IMR-90 (cell line): ENCODE data around the gene OGFOD2. TPM values are rescaled to one million over a fixed set of nuclear protein-coding genes. Genes with fewer than 3 reads are reported as not detected.

Experiments
- ATAC-seq: fragments of 200-7000 bp; cut with Tn5 transposase; 2 replicates; pipeline ENCODE4 v1.9.1; 2020; ENCODE audit warnings: low read depth, mild to moderate bottlenecking, moderate library complexity
- BruUV-seq: library from RNA; stranded (reverse); fragments of 400-500 nt; replicated peaks from 2 replicates; lab custom pipeline; 2021; lab: Mats Ljungman, UMichigan
- CTCF ChIA-PET: fragments of 300-600 bp; formaldehyde crosslinking; extraction: SDS; loops from one replicate; lab custom pipeline; 2021; ENCODE audit warnings: antibody characterized with exemption; lab: Yijun Ruan, JAX
- POLR2A ChIA-PET: fragments of 300-600 bp; sonication (Branson Sonifier 250); formaldehyde crosslinking; loops from one replicate; lab custom pipeline; 2022; ENCODE audit warnings: antibody characterized with exemption; ENCODE audit not compliant: unreplicated experiment; lab: Charles Lee
- DNase-seq: peaks from one replicate; pipeline ENCODE4 v3.0.0; 2013
- H2AFZ ChIP-seq: replicated peaks from 2 replicates; pipeline ENCODE3; 2013; ENCODE audit warnings: low read length, mild to moderate bottlenecking; ENCODE audit not compliant: poor library complexity
- H2AK5ac ChIP-seq: 2 replicates; pipeline ENCODE4 v1.6.1; 2013; ENCODE audit warnings: low read depth, low read length, inconsistent platforms
- H2AK9ac ChIP-seq: replicated peaks from 2 replicates; pipeline ENCODE3; 2013; ENCODE audit warnings: mild to moderate bottlenecking, low read depth, low read length, moderate library complexity; ENCODE audit not compliant: poor library complexity
- H2BK120ac ChIP-seq: 2 replicates; pipeline ENCODE4 v1.6.1; 2013; ENCODE audit warnings: low read depth, low read length, inconsistent platforms
- H2BK15ac ChIP-seq: 3 replicates; pipeline ENCODE4 v1.6.1; 2013; ENCODE audit warnings: low read depth, low read length, inconsistent platforms
- H2BK20ac ChIP-seq: 2 replicates; pipeline ENCODE4 v1.6.1; 2013; ENCODE audit warnings: low read depth, mild to moderate bottlenecking, inconsistent platforms, low read length, moderate library complexity
- H2BK5ac ChIP-seq: 2 replicates; pipeline ENCODE4 v1.6.1; 2013; ENCODE audit warnings: mild to moderate bottlenecking, low read depth, low read length, inconsistent platforms; ENCODE audit not compliant: poor library complexity, severe bottlenecking
- H3K14ac ChIP-seq: replicated peaks from 2 replicates; pipeline ENCODE4 v1.6.1; 2013; ENCODE audit warnings: low read depth, low read length, inconsistent platforms
- H3K18ac ChIP-seq: 2 replicates; pipeline ENCODE4 v1.6.1; 2013; ENCODE audit warnings: low read depth, low read length, control low read depth
- H3K23ac ChIP-seq: 2 replicates; pipeline ENCODE4 v1.6.1; 2013; ENCODE audit warnings: low read depth, low read length, inconsistent platforms
- H3K27ac ChIP-seq: 2 replicates; pipeline ENCODE4 v1.5.1; 2013; ENCODE audit warnings: mild to moderate bottlenecking, control low read depth, low read length; ENCODE audit not compliant: insufficient read depth
- H3K27me3 ChIP-seq: 2 replicates; pipeline ENCODE4 v1.6.1; 2013; ENCODE audit warnings: low read length; ENCODE audit not compliant: control insufficient read depth, insufficient read depth
- H3K36me3 ChIP-seq: 2 replicates; pipeline ENCODE4 v1.6.1; 2013; ENCODE audit warnings: low read length, mixed read lengths; ENCODE audit not compliant: control insufficient read depth, insufficient read depth
- H3K4ac ChIP-seq: 2 replicates; pipeline ENCODE4 v1.6.1; 2013; ENCODE audit warnings: low read depth, low read length, inconsistent platforms
- H3K4me1 ChIP-seq: 2 replicates; pipeline ENCODE4 v1.6.1; 2013; ENCODE audit warnings: low read length, mixed read lengths; ENCODE audit not compliant: control insufficient read depth, insufficient read depth
- H3K4me2 ChIP-seq: 2 replicates; pipeline ENCODE4 v1.6.1; 2013; ENCODE audit warnings: low read depth, mild to moderate bottlenecking, control low read depth, low read length, moderate library complexity
- H3K4me3 ChIP-seq: 2 replicates; pipeline ENCODE4 v1.5.1; 2013; ENCODE audit warnings: low read depth, mild to moderate bottlenecking, control low read depth, low read length, moderate library complexity; ENCODE audit not compliant: insufficient read depth
- H3K56ac ChIP-seq: 2 replicates; pipeline ENCODE4 v1.6.1; 2013; ENCODE audit warnings: low read length, inconsistent platforms; ENCODE audit not compliant: insufficient read depth; ENCODE audit errors: extremely low read depth
- H3K79me1 ChIP-seq, 2 experiments: 2 replicates each; pipeline ENCODE4 v1.6.1; 2013; ENCODE audit warnings: low read length in 2 of 2, inconsistent platforms in 1 of 2, low read depth in 1 of 2
- H3K9ac ChIP-seq: 2 replicates; pipeline ENCODE4 v1.6.1; 2013; ENCODE audit warnings: low read depth, low read length, control low read depth
- H3K9me1 ChIP-seq: 2 replicates; pipeline ENCODE4 v1.6.1; 2013; ENCODE audit warnings: low read length, inconsistent platforms; ENCODE audit not compliant: insufficient read depth
- H3K9me3 ChIP-seq: 2 replicates; pipeline ENCODE4 v1.6.1; 2013; ENCODE audit warnings: low read length; ENCODE audit not compliant: control insufficient read depth, insufficient read depth
- H4K20me1 ChIP-seq: 2 replicates; pipeline ENCODE4 v1.6.1; 2013; ENCODE audit warnings: low read length, inconsistent platforms; ENCODE audit not compliant: insufficient read depth
- H4K5ac ChIP-seq: 2 replicates; pipeline ENCODE4 v1.6.1; 2013; ENCODE audit warnings: mild to moderate bottlenecking, low read depth, low read length, control low read depth
- H4K8ac ChIP-seq, 2 experiments: 2 replicates each; pipeline ENCODE4 v1.6.1; 2013; ENCODE audit warnings: low read depth in 2 of 2, low read length in 2 of 2, control low read depth in 1 of 2, inconsistent platforms in 1 of 2
- H4K91ac ChIP-seq: 2 replicates; pipeline ENCODE4 v1.6.1; 2013; ENCODE audit warnings: low read depth, low read length, inconsistent platforms; ENCODE audit not compliant: insufficient read depth
- CHD1 ChIP-seq: IDR thresholded peaks from 2 replicates; pipeline ENCODE4 v1.6.1; 2012; ENCODE audit warnings: low read depth, low read length, improper control_type of control experiment
- FOS ChIP-seq: fragments of 150-350 bp; IDR thresholded peaks from 2 replicates; pipeline ENCODE4 v1.6.1; 2016; ENCODE audit warnings: low read depth, low read length
- MAFK ChIP-seq: IDR thresholded peaks from 2 replicates; pipeline ENCODE4 v1.6.1; 2012; ENCODE audit warnings: low read depth, low read length, improper control_type of control experiment
- MAZ ChIP-seq: IDR thresholded peaks from 2 replicates; pipeline ENCODE4 v1.6.1; 2012; ENCODE audit warnings: low read depth, mild to moderate bottlenecking, low read length, improper control_type of control experiment, moderate library complexity, borderline replicate concordance
- NFE2L2 ChIP-seq: fragments of 150-350 bp; IDR thresholded peaks from 2 replicates; pipeline ENCODE4 v1.6.1; 2016; ENCODE audit warnings: low read depth, mild to moderate bottlenecking, low read length
- POLR2A ChIP-seq: IDR thresholded peaks from 2 replicates; pipeline ENCODE4 v1.6.1; 2012; ENCODE audit warnings: mild to moderate bottlenecking, low read depth, low read length
- RFX5 ChIP-seq: IDR thresholded peaks from 2 replicates; pipeline ENCODE4 v1.8.0; 2012; ENCODE audit warnings: low read depth, mild to moderate bottlenecking, low read length, moderate library complexity
- SMC3 ChIP-seq: fragments of 150-350 bp; IDR thresholded peaks from 2 replicates; pipeline ENCODE4 v1.6.1; 2016; ENCODE audit warnings: low read depth, mild to moderate bottlenecking, antibody characterized with exemption, low read length, moderate library complexity
- WGBS, 2 experiments: methylation state at CpG; one replicate each; pipeline versions ENCODE4 v1.1.5 to v1.1.7; 2013; ENCODE audit warnings: missing lambda C conversion rate in 2 of 2; ENCODE audit not compliant: insufficient read length in 1 of 2; ENCODE audit errors: extremely low coverage in 2 of 2; 5-methylcytosine and 5-hydroxymethylcytosine counted together
- dilution Hi-C: fragments of 300-500 bp; cut with HindIII; formaldehyde crosslinking; loops from one replicate; pipeline ENCODE4 v1.14.3; 2018; ENCODE audit warnings: low sequenced_read_pairs; ENCODE audit not compliant: unreplicated experiment
- in situ Hi-C: fragments of 300-500 bp; cut with MboI; formaldehyde crosslinking; loops from 3 replicates; pipeline ENCODE4 v1.14.3; 2019; ENCODE audit warnings: low sequenced_read_pairs, inconsistent platforms, mixed read lengths
- intact Hi-C: fragments of 100-400 bp; cut with micrococcal nuclease; formaldehyde crosslinking; loops from 2 replicates; pipeline ENCODE4 v1.10.0; 2022
- polyA plus RNA-seq, 3 experiments: library from polyadenylated mRNA; depleted of rRNA; stranded (reverse); fragments of >200 nt; gene quantifications; 2 replicates each; pipeline ENCODE4 v1.2.3, GENCODE V29; 2012; ENCODE audit warnings: low replicate concordance in 1 of 3
- total RNA-seq: library from RNA; depleted of rRNA; stranded (reverse); fragments of >200 nt; gene quantifications from 2 replicates; pipeline ENCODE4 v1.2.3, GENCODE V29; 2012
- TF ChIP-seq, protein P1 (sequence below): fragments of 150-350 bp; IDR thresholded peaks from 2 replicates; pipeline ENCODE4 v1.6.1; 2016; ENCODE audit warnings: low read depth, mild to moderate bottlenecking, low read length, moderate library complexity, borderline replicate concordance
- TF ChIP-seq, protein P2 (sequence below): fragments of 150-350 bp; IDR thresholded peaks from 2 replicates; pipeline ENCODE4 v1.6.1; 2017; ENCODE audit warnings: mild to moderate bottlenecking, antibody characterized with exemption, low read length, low read depth
- TF ChIP-seq, protein P3 (sequence below): conservative IDR thresholded peaks from 2 replicates; pipeline ENCODE4 v1.5.1; 2012; ENCODE audit warnings: mild to moderate bottlenecking, low read depth, low read length, improper control_type of control experiment

OGFOD2 gene
- total and polyA plus RNA-seq, 2 of the 4 experiments (the other 2 are of a cell fraction): 4.3 to 18.2 TPM

DNA sequence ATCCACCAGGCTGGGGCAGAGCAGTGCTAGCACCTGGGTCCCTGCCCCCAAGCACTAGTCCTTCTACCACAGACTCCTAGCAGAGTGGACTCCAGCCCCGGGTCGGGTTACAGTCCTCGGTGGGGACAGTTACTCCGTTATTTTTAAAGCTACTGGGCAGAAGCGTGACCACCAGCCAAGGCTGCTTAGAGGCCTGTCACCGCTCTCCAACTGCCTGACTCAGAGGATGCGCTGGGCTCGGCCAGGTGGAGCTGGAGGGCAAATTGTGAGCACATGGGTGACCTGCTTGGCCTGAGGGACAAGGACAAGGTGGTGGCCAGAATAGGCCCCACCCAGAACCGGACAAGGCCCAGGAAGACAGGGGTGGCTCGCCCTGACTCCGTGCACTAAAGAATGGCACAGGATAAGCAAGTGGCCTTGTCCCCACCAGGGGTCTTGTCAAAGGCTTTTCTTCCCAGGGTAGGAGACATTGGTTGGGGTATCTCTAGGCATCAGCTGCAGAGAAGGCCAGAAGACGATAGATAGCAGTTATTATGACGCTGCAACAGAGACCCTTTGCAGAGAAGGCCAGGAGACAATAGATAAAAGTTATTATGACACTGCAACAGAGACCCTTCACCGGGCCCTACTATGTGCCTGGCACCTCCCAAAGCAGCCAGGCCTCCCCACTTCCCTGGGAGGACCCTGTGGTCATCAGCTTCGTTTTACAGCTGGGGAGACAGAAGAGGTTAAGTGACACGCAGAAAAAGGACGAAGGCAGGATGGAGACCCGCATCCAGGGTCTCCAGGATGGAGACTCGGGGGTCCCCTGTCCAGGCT lies 10.4 kb upstream of the OGFOD2 start (continued):
- no peak for TF ChIP-seq MAFK
- no peak for TF ChIP-seq RFX5

DNA sequence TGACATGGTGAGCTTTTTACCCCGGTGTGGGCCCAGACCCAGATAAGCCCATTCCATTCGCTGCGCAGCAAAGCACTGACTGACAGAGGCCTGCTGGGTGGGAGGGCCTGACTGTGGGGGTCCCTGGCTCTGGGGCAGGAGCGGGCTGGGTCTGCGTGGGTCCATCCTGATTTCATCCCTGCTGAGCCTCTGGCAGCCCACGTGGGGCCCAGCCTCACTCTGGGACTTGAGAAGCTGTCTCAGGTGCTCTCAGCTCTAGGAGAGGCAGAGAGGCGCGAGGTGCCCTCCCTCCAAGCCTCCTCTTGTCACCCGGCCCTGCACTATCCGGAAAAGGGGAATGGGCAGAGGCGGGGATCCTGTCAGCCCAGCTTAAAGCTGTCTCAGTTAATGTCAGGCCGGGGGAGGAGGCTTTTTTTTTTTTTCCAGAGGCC lies 9.7 kb upstream of the OGFOD2 start:
- Histone ChIP-seq H3K9me3 (no peaks in the 10 kb centered on the region), H2AFZ (peak overlapping the region; percentile 67), H2AK5ac (no peak overlapping the region), H3K4me1 (peaks cover 8% of the 10 kb centered on the region), H2BK15ac (no peak overlapping the region), H4K91ac (no peak overlapping the region), H4K8ac (no peak overlapping the region; a peak in 1 of 4 replicates), H3K27ac (no peak overlapping the region), H2BK120ac (no peak overlapping the region), H3K4ac (0 out of 2 replicates have a peak overlapping the region, but pooled peaks have one; percentile 5), H4K20me1 (peaks cover 4% of the 10 kb centered on the region), H3K79me1 (peaks cover 0 to 25% of the 10 kb centered on the region in 2 experiments; a peak in 2 of 4 replicates), H2BK5ac (no peak overlapping the region), H4K5ac (no peak overlapping the region), H3K18ac (no peak overlapping the region), H2BK20ac (no peak overlapping the region), H2AK9ac (peak overlapping the region; percentile 96), H3K36me3 (no peaks in the 10 kb centered on the region), H3K9me1 (no peaks in the 10 kb centered on the region; the same call in 1 of the 2 replicates), H3K4me3 (no peak overlapping the region; the same call in 1 of the 2 replicates), H3K27me3 (no peaks in the 10 kb centered on the region), H3K4me2 (peak overlapping the region; percentile 91; the same call in 1 of the 2 replicates), H3K9ac (peak overlapping the region; percentile 32; the same call in 1 of the 2 replicates), H3K14ac (0 out of 2 replicates have a peak overlapping the region, but pooled peaks have one; percentile 65), H3K56ac (no peak overlapping the region), H3K23ac (0 out of 2 replicates have a peak overlapping the region, but pooled peaks have one; percentile 31)
- ChIA-PET POLR2A (no interaction called here), CTCF (no interaction called here)
- no TSS peak for BruUV-seq
- in situ Hi-C loops: loop anchor here (5.0 to 25.0 kb wide), 2 partner anchors 267 to 328 kb away; partner anchors contain the start of genes MPHOSPH9 and MTRFR
- ATAC-seq (no peak), DNase-seq (no peak)
- 67% methylated on average over 3 of the region's 12 CpGs; no CpG with 5 or more reads in 1 of the 2 experiments for WGBS, 2 experiments
- intact Hi-C loops: no loop called here
- dilution Hi-C loops: no loop called here
- TF ChIP-seq MAZ (no peak), CHD1 (no peak), SMC3 (no peak), NFE2L2 (no peak), RFX5 (no peak), POLR2A (no peak), FOS (no peak)
- TF ChIP-seq, protein P1, sequence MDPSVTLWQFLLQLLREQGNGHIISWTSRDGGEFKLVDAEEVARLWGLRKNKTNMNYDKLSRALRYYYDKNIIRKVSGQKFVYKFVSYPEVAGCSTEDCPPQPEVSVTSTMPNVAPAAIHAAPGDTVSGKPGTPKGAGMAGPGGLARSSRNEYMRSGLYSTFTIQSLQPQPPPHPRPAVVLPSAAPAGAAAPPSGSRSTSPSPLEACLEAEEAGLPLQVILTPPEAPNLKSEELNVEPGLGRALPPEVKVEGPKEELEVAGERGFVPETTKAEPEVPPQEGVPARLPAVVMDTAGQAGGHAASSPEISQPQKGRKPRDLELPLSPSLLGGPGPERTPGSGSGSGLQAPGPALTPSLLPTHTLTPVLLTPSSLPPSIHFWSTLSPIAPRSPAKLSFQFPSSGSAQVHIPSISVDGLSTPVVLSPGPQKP: no peak
- TF ChIP-seq, protein P2, sequence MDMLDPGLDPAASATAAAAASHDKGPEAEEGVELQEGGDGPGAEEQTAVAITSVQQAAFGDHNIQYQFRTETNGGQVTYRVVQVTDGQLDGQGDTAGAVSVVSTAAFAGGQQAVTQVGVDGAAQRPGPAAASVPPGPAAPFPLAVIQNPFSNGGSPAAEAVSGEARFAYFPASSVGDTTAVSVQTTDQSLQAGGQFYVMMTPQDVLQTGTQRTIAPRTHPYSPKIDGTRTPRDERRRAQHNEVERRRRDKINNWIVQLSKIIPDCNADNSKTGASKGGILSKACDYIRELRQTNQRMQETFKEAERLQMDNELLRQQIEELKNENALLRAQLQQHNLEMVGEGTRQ: no peak
- TF ChIP-seq, protein P3, sequence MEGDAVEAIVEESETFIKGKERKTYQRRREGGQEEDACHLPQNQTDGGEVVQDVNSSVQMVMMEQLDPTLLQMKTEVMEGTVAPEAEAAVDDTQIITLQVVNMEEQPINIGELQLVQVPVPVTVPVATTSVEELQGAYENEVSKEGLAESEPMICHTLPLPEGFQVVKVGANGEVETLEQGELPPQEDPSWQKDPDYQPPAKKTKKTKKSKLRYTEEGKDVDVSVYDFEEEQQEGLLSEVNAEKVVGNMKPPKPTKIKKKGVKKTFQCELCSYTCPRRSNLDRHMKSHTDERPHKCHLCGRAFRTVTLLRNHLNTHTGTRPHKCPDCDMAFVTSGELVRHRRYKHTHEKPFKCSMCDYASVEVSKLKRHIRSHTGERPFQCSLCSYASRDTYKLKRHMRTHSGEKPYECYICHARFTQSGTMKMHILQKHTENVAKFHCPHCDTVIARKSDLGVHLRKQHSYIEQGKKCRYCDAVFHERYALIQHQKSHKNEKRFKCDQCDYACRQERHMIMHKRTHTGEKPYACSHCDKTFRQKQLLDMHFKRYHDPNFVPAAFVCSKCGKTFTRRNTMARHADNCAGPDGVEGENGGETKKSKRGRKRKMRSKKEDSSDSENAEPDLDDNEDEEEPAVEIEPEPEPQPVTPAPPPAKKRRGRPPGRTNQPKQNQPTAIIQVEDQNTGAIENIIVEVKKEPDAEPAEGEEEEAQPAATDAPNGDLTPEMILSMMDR: no peak
